ENCODE measurements around the gene C1QTNF4. TPM values are rescaled to one million over a fixed set of nuclear protein-coding genes. Genes with fewer than 3 reads are reported as not detected.
"Not testable (repeated sequence)": the region's sequence is repeated elsewhere in the genome, so short reads cannot be mapped to it uniquely, and the experiment has no call there.

Gene C1QTNF4
- total and polyA plus RNA-seq, 8 donors: 0.09 to 3.6 (median 0.50) TPM; not detected in 1

- TF ChIP-seq CTCF (IDR thresholded peaks at IDR 0.05): no peak
- H3K4me1 ChIP-seq: peaks cover 17 to 30% (median 23%) of the 10 kb centered on the region in 3 donors
- peak overlapping the region in 2 of 4 donors; percentile 7 to 84 for H3K27ac ChIP-seq
- H3K36me3 ChIP-seq: no peaks in the 10 kb centered on the region
- no peaks in the 10 kb centered on the region for H3K27me3 ChIP-seq
- ATAC-seq: no peak
- WGBS, 2 donors: 67 to 73% methylated on average over 10 of the region's 10 CpGs
- no peaks in the 10 kb centered on the region for H3K9me3 ChIP-seq
- no peak for FAIRE-seq
- peak overlapping the region in 1 of 4 donors; percentile 99 for H3K4me3 ChIP-seq
- intact Hi-C loops (cut with DNase I): no loop called here
- DNase-seq: no peak
Measured at GRCh38 chr11:47550288-47551047, 43.7 kb downstream of the C1QTNF4 start.

- H3K27ac ChIP-seq; H3K27me3 ChIP-seq; intact Hi-C loops (cut with DNase I); H3K36me3 ChIP-seq; H3K9me3 ChIP-seq; DNase-seq; FAIRE-seq; H3K4me3 ChIP-seq; ATAC-seq: not testable (repeated sequence)
- peaks cover 11 to 20% (median 18%) of the 10 kb centered on the region in 3 donors for H3K4me1 ChIP-seq
- WGBS, 2 donors: 95 to 99% methylated on average over 7 of the region's 7 CpGs
Measured at GRCh38 chr11:47546274-47546673, 47.9 kb downstream of the C1QTNF4 start.

- Histone ChIP-seq H3K4me1 (peaks cover 9 to 20% (median 10%) of the 10 kb centered on the region in 3 donors), H3K27me3 (no peaks in the 10 kb centered on the region), H3K27ac (no peak overlapping the region), H3K36me3 (no peaks in the 10 kb centered on the region), H3K9me3 (no peaks in the 10 kb centered on the region), H3K4me3 (no peak overlapping the region)
- DNase-seq (no peak), ATAC-seq (no peak), FAIRE-seq (no peak)
- WGBS, 2 donors: 95 to 99% methylated on average over 6 of the region's 6 CpGs
- intact Hi-C loops (cut with DNase I): no loop called here
- TF ChIP-seq CTCF (IDR thresholded peaks at IDR 0.05): no peak
Measured at GRCh38 chr11:47545298-47545697, 48.9 kb downstream of the C1QTNF4 start.

- intact Hi-C loops (cut with DNase I): no loop called here
- Histone ChIP-seq H3K27me3 (no peaks in the 10 kb centered on the region), H3K27ac (no peak overlapping the region), H3K36me3 (no peaks in the 10 kb centered on the region), H3K4me3 (no peak overlapping the region), H3K4me1 (peaks cover 17 to 30% (median 22%) of the 10 kb centered on the region in 3 donors), H3K9me3 (no peaks in the 10 kb centered on the region)
- WGBS, 2 donors: 91 to 96% methylated on average over 2 of the region's 2 CpGs
- FAIRE-seq: no peak
- no peak for TF ChIP-seq CTCF (IDR thresholded peaks at IDR 0.05)
- DNase-seq: no peak
- peak in 1 of 4 donors; percentile 28 for ATAC-seq
Measured at GRCh38 chr11:47541070-47541469, 53.1 kb downstream of the C1QTNF4 start.

GRCh38 chr11:47539681-47540039, 54.6 kb downstream of the C1QTNF4 start:
- H3K9me3 ChIP-seq: no peaks in the 10 kb centered on the region
- peak overlapping the region in 1 of 4 donors; percentile 29 for H3K27ac ChIP-seq
- WGBS, 2 donors: 6 to 13% methylated on average over 2 of the region's 2 CpGs
- ATAC-seq: peak; percentile 67 to 86 (median 76)
- TF ChIP-seq CTCF (IDR thresholded peaks at IDR 0.05): no peak
- intact Hi-C loops (cut with DNase I): no loop called here
- H3K27me3 ChIP-seq: no peaks in the 10 kb centered on the region
- peaks cover 17 to 30% (median 22%) of the 10 kb centered on the region in 3 donors for H3K4me1 ChIP-seq
- no peak overlapping the region for H3K4me3 ChIP-seq
- no peak for FAIRE-seq
- H3K36me3 ChIP-seq: no peaks in the 10 kb centered on the region
- DNase-seq: peak in 2 of 6 donors; percentile 26 to 31

Other genes with a start within 250 kb of the C1QTNF4 start
- gene MYBPC3, start 241.7 kb downstream of the C1QTNF4 start, total RNA-seq: 1 to 10 TPM in 1 of 6 donors, under 1 TPM in 3, not detected in 2; 0.06 to 1.0 (median 0.09) TPM
- gene MYBPC3, start 241.7 kb downstream of the C1QTNF4 start, polyA plus RNA-seq: under 1 TPM; 0.14 to 0.23 TPM
- gene SPI1, start 215.9 kb downstream of the C1QTNF4 start, total RNA-seq: 10 to 100 TPM in 2 of 6 donors, 1 to 10 TPM in 4; 1.0 to 24.2 (median 4.5) TPM
- gene SPI1, start 215.9 kb downstream of the C1QTNF4 start, polyA plus RNA-seq: 1 to 10 TPM; 4.7 to 7.6 TPM
- 10 to 100 TPM; 14.6 to 28.5 (median 19.3) TPM for gene SLC39A13, start 185.8 kb downstream of the C1QTNF4 start, total RNA-seq
- 10 to 100 TPM; 52.6 to 55.6 TPM for gene SLC39A13, start 185.8 kb downstream of the C1QTNF4 start, polyA plus RNA-seq
- gene PSMC3, start 168.0 kb downstream of the C1QTNF4 start, total RNA-seq: 10 to 100 TPM; 37.4 to 59.4 (median 50.3) TPM
- gene PSMC3, start 168.0 kb downstream of the C1QTNF4 start, polyA plus RNA-seq: 10 to 100 TPM; 55.0 to 67.5 TPM
- gene RAPSN, start 145.3 kb downstream of the C1QTNF4 start, total RNA-seq: under 1 TPM; 0.18 to 0.56 (median 0.30) TPM
- gene RAPSN, start 145.3 kb downstream of the C1QTNF4 start, polyA plus RNA-seq: under 1 TPM; 0.34 to 0.92 TPM
- gene CELF1, start 41.3 kb downstream of the C1QTNF4 start, total RNA-seq: 10 to 100 TPM; 31.0 to 56.3 (median 38.4) TPM
- gene CELF1, start 41.3 kb downstream of the C1QTNF4 start, polyA plus RNA-seq: 10 to 100 TPM; 20.0 to 29.5 TPM
- gene PTPMT1, start 28.8 kb downstream of the C1QTNF4 start, total RNA-seq: 10 to 100 TPM; 15.7 to 24.7 (median 19.6) TPM
- gene PTPMT1, start 28.8 kb downstream of the C1QTNF4 start, polyA plus RNA-seq: 10 to 100 TPM; 24.6 to 34.3 TPM
- gene KBTBD4, start 15.4 kb downstream of the C1QTNF4 start, total RNA-seq: 1 to 10 TPM; 4.3 to 8.9 (median 6.7) TPM
- 10 to 100 TPM in 1 of 2 donors, 1 to 10 TPM in 1; 3.5 to 13.0 TPM for gene KBTBD4, start 15.4 kb downstream of the C1QTNF4 start, polyA plus RNA-seq
- 10 to 100 TPM; 28.8 to 48.5 (median 35.3) TPM for gene NDUFS3, start 15.3 kb downstream of the C1QTNF4 start, total RNA-seq
- 100 to 1,000 TPM in 1 of 2 donors, 10 to 100 TPM in 1; 85.8 to 113 TPM for gene NDUFS3, start 15.3 kb downstream of the C1QTNF4 start, polyA plus RNA-seq
- gene FAM180B, start 7.7 kb downstream of the C1QTNF4 start, total RNA-seq: under 1 TPM in 1 of 6 donors, not detected in 5; 0.17 TPM
- gene FAM180B, start 7.7 kb downstream of the C1QTNF4 start, polyA plus RNA-seq: not detected
- gene MTCH2, start 48.1 kb upstream of the C1QTNF4 start, total RNA-seq: 10 to 100 TPM; 13.5 to 34.2 (median 25.5) TPM
- 10 to 100 TPM; 13.6 to 23.2 TPM for gene MTCH2, start 48.1 kb upstream of the C1QTNF4 start, polyA plus RNA-seq
- gene AGBL2, start 121.0 kb upstream of the C1QTNF4 start, total RNA-seq: 1 to 10 TPM in 3 of 6 donors, under 1 TPM in 3; 0.51 to 2.4 (median 0.91) TPM
- gene AGBL2, start 121.0 kb upstream of the C1QTNF4 start, polyA plus RNA-seq: 1 to 10 TPM; 1.8 to 4.3 TPM
- gene FNBP4, start 172.9 kb upstream of the C1QTNF4 start, total RNA-seq: 10 to 100 TPM; 31.7 to 56.1 (median 38.4) TPM
- gene FNBP4, start 172.9 kb upstream of the C1QTNF4 start, polyA plus RNA-seq: 10 to 100 TPM; 38.5 to 53.6 TPM